Activated CD4-positive, alpha-beta T cell treated with anti-CD3 and anti-CD28 coated beads for 24 hours (primary cell): ENCODE measurements around the gene TAS2R60.
"Not testable (repeated sequence)": the region's sequence is repeated elsewhere in the genome, so short reads cannot be mapped to it uniquely, and the experiment has no call there.

Experiments
- DNase-seq, 2 donors: peaks; one replicate each; pipeline ENCODE4 v3.0.0-alpha.2; 2020; ENCODE audit warnings: low read depth in 2 of 2

Gene TAS2R60, protein sequence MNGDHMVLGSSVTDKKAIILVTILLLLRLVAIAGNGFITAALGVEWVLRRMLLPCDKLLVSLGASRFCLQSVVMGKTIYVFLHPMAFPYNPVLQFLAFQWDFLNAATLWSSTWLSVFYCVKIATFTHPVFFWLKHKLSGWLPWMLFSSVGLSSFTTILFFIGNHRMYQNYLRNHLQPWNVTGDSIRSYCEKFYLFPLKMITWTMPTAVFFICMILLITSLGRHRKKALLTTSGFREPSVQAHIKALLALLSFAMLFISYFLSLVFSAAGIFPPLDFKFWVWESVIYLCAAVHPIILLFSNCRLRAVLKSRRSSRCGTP

DNA sequence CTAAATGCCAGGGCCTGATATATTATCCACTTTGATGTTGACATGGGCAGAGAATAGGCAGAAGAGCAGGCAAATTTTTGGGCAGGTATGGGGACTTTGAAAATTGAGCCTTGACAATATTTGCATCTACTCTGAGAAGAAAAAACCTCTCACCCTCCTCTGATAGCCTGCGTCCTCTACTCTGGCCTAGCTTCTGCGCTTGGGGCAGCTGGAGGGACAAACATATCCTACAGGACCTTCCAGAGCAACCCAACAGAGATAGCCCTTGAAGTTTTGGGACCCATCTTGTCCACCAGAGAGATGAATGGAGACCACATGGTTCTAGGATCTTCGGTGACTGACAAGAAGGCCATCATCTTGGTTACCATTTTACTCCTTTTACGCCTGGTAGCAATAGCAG lies at the start of gene TAS2R60:
TAS2R60 (plus strand) TSS at position 301 of the 400 bp plus-strand sequence; CDS start at position 301, 0 bp downstream.
- DNase-seq = no peak

DNA sequence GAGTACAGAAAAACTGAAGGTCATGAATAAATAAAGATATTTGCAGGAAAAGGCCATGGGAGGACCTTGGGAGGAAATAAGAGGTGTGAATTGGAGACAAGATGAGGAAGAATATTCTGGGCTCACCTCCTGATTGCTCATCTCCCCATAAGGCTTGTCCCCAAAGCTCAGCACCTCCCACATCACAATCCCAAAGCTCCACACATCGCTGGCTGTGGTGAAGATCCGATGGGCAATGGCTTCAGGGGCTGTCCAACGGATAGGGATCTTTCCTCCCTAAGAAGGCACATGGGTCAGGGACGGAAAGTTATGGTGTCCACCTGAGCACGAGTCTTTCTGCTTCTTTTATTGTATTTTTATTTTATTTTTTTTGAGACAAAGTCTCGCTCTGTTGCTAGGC lies 49.2 kb upstream of the TAS2R60 start:
- no peak for DNase-seq

DNA sequence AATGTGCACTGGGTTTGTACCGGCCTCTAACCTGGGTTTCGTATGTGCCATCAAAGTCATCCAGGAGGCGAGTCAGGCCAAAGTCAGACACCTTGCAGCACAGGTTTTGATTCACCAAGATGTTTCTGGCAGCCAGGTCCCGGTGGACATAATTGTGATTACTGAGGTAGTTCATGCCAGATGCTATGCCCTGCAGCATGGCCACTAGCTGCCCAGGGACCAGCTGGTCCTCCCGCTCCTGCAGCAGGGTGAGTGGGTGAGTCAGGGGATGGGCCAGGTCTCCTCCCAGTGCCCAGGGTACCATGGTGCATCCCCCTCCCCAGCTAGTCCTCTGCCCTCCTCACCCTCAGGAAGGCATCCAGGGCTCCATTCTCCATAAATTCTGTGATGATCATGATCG lies 48.5 kb upstream of the TAS2R60 start:
- DNase-seq = no peak

DNA sequence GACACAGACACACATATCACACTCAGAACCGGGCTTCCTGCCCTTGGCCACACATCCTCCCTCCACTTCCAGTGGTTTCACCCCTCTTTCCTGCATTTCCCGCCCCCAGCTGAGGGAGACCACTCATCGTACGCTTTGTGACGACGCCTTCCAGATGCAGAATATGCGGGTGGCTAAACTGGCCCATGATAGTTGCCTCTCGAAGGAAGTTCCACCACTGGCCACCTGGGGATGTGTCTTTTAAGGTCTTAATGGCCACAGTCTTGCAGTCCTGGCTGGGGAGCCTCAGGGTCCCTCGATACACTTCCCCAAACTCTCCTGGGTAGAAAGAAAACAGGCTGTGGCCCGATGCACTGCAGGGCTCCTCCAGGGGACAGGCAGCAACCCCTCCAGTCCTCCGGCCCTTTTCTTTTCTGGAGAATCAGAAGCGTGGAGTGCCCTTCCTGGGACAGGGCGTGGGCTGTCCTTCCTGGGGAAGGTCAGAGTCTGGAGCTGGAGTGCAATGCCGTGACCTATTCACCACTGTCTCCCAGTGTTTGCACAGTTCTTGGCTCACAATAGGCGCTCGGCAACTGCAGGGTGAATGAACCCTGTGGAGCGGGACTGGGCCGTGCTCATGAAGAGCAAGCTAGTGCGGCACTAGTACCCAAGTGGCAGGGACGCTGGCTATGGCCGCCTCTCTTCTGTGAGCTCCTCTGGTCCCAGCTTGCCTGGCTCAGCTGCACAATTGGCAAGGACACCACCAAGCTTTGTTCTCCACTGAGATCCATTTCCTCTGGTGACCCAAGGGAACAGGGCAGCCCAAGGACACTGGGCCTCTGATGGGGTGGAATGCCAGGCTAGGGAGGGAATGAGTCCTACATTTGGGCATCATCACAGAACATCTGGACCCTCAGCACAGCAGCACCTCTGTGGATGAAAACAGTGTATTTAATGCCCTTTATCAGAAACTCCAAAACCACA lies 47.8 kb upstream of the TAS2R60 start:
- DNase-seq = no peak

DNA sequence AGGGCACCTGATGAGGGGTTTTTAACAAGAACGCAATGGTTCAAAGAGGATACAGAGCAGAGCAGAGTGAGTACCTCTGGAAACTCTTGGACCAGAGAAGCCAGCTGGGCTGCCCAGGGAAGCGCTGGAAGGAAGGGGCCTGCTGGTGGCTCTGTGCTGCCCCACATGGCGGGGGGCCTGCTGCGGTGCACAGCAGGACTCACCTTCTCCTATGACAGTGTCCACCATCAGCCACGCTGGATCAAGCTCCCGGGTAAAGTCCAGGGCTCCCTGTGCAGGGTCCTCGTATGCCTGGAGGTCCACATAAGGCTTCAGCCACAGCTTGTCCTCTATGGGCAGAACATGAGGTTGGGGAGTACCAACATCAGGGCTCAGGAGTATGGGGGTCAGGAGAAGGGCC lies 47.1 kb upstream of the TAS2R60 start:
- DNase-seq = no peak

DNA sequence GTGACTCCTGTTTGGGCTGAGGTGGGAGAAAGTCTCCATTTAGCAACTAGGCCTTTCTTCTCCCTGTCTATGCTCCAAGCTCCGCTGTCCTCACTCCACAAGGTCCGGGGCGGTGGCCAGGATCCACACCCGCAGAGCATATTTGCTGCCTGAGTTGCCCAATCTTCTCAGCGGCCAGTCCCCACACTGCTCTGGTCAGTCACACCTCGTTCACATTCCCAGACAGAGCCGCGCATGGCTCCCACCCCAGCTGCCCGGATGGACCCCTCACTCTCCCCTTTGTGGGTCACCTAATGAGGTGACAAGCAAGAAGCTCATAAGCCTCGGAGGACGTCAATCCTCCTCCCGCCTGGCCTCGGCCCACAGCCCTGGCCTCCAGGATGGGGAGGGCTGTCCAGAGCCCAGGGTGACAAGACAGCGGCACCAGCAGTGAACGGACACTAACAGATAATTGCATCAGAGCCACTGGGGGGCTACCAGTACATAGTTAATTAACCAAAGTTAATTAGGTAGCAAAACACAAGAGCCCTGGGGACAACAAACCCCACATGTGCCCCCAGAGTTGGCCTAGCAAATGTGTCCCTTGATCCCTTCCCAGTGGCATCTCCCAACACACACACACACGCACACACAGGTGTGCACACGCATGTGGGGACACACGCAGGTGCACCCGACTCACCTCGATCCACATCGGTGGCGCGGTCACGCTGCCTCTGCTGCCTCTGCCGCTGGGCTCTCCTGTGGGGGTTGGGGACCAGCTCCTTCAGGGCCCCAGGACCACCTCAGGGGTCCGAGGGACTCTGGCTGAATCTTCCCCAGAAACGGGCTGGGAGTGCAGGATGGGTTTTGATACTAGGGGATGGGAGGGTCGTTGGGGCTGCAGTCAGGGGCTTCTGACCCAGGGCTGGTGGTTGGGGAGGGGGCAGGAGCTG lies 46.4 kb upstream of the TAS2R60 start:
- no peak for DNase-seq

DNA sequence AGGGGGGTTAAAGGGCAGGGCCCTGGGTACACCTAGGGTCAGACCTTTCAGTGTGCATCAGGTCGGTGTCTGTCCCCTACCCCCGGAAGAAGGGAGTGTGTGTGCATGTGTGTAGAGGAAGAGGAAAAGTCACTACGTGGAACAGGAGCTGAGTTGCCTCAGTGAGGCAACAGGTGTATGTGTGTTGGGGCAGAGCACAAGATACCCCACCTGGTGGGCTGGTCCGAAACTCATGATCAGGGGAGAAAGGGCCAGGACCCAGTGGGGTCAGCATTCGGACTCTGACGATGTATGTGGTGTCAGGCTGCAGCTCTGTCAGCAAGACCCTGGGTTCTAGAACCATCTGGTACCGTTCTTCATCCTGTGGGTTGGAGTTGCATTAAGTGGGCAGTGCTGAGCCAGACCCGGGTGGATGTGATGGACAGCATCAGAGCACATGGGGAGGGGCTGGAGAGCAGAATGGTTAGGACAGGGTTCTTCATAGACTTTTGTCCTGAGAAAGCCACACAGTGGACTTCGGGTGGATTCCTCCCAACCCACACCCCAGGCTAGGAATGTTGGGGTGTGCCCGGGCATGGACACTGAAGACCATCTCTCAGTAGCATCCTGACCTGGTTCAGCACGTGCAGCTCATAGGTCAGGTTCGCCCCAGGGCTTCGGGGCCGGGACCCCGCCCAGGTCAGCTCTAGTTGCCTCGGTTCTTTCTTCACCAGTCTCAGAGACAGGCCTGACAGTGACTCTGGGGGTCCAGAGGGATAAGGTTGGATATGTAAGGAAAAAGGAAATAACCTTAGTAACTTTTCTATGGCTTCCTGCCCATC lies 45.3 kb upstream of the TAS2R60 start:
- DNase-seq = no peak

DNA sequence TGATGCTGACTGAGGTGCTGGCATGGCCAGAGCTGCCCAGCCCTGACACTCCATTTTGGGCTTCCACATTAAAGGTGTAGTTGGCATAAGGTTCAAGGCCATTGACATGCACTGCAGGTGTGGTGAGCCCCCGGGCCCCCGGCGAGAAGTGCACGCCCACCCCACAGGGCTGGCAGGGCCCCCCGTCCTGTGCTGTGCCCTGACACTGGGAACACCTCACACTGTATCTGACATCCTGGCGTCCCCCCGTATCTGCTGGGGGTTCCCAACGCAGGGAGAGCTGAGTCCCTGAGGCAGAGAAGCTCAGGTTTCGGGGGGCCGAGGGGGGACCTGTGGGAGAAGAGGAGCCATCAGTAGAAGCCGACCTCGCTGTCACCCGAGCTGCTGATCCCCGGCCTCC lies 44.6 kb upstream of the TAS2R60 start:
- no peak for DNase-seq

DNA sequence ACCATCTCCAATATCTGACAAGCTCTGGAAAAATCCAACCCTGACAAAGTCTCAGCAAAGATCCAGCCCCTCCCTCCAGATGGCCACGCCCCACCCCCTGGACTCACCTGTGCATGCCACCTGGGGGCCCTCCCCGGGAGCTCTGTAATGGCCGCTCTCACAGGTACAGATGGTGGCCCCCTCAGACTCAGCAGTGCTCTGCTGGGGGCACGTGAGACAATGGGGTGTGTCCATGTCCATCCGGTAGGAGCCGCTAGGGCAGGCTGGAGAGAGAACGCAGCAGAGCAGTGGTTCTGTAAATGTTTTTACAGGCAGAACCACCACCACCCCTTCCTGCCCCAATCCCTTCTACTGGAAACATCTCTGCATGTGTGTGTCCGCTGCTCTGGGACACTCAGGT lies 44.1 kb upstream of the TAS2R60 start:
- no peak for DNase-seq

DNA sequence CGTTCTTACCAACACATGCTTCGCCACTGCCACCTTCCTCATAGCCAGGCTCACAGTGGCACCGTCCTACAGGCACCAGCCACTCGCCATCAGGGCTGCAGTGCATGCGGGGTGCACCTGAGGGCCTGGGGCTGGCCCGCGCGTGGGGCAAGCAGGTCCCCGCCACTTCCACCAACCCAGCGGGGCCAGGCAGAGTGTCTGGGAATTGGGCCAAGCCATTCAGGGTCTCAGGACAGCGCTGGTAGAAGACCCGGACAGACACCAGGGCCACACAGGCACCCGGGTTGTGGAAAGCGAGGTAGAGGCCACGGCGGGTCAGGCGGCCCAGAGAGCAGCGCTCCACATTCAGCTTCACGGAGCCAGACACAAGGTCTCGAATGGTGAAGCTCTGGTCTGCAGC lies 43.6 kb upstream of the TAS2R60 start:
- no peak for DNase-seq

DNA sequence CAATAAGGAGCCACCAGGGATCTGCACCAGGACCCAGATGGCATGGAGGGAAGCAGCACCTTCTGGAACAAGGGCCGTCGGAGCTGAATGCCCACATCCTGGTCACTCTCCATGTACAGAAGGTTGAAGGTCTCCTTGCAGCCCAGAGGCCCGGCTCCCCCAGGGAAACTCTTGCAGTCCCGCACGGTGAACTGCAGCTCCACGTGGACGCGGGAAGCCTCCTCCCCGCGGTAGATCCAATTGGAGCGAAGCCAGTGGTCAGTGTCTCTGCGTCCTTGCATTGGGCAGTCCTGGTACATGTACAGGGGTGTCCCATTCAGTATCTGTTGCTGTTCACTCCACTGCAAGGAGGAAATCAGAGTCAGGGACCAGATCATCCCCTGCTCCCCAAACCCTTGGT lies 42.0 kb upstream of the TAS2R60 start:
- DNase-seq = no peak

DNA sequence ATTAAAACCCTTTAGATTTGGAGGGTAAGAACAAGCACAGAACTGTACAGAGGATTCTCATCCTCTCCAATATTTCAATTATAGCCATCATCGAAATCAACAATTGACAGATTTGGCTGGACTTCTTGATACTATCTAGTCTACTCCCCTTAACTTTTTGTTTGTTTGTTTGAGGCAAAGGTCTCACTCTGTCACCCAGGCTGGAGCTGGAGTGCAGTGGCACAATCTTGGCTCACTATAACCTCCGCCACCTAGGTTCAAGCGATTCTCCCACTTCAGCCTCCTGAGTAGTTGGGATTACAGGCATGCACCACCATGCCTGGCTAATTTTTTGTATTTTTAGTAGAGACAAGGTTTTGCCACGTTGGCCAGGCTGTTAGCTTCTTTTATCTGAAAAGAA lies 41.0 kb upstream of the TAS2R60 start:
- not testable (repeated sequence) for DNase-seq

DNA sequence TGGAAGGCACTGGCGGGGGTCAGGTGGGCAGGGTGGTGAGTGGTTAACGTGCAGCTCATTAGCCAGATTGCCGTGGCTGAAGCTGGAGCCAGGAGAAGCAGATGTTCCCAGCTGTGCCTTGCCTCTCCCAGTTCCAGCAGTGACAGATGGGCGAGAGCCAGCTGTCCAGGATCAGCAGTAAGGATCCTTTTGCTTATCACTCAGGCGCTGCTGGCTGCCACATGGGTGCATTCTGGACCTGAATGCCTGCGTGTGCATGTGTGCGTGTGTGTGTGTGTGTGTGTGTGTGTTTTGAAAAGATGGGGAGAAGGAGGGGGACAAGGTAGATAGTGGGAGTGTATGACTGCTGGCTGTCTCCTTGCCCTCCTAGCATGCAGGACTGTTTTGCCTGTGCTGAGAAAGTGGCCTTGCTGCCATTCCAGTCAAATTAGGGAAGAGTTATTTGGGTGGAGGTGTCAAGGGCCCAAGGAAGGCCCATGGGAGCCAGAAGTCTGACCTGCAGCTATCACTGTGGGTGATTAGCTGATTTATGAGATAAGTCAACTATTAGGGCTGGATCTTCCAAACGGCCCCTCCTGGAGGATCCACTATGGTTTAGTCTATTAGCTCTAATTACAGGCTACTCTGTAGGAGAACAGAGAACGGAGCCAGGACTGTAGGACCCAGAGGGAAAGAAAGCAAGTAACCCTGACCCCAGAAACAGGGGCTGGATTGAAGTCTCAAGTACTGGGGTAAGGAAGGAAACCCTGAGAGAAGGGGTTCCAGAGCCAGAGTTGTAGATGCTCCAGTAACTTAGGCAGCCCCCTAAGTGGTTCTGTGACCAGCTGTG lies 37.9 kb upstream of the TAS2R60 start:
- DNase-seq = no peak

DNA sequence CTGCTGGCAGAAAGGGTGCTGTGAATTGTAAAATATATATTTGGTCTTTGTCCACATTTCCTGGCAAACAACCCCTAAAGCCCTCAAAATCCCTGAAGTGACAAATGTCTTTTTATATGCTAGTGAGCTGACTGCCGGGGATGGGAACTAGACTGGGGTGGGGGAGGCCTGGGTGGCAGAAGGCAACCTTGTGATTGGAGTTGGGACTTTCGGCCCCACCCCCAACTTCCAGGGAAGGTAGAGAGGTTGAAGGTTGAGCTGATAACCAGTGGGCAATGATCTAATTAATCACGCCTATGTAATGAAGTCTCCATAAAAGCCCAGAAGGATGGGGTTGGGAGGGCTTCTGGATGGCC lies 37.3 kb upstream of the TAS2R60 start:
- DNase-seq = no peak

DNA sequence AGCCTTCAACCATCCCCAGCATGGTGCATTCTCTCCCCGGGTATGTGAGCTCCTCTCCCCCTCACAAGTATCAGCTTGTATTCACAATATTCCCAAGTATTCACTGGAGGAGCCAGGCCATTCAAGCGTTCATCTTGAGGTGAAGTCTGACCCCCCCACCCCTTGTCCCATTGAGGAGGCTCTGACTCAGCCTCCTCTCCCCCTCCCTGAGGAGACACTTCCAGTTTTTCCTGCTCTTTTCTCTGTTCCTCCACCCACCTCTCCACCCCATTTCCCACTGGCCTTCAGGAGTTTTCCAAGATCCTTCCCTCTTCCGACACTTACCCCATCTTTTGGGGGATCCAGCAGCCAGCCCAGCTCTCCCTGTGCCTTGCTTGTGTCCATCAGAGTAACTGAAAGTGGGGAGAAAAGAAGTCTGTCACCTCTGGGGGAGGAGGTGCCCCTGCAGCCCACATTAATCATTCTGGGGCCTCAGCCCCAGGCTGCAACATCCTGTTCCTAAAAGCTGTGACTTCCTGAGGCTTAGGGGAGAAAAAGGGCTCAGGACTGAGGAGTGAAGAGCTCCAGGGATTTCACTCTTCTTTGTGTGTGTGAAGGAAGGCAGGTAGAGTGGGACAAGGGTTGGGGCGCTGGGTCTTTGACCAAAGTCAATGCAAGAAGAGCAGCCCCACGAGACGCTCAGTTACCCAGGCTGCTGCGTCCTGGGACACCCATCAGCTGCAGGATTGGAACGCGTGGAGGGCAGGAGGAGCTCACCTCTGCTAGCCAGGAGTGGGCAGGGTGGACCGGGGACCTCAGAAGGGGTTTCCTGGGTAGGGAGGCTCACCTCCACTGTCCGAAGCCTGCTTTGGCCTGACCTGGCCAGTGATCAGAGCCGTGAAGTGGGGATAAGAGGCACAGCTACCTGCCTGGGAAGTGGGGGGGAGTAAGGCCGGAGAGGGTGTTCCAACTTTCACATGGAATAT lies 35.7 kb upstream of the TAS2R60 start:
- no peak for DNase-seq

DNA sequence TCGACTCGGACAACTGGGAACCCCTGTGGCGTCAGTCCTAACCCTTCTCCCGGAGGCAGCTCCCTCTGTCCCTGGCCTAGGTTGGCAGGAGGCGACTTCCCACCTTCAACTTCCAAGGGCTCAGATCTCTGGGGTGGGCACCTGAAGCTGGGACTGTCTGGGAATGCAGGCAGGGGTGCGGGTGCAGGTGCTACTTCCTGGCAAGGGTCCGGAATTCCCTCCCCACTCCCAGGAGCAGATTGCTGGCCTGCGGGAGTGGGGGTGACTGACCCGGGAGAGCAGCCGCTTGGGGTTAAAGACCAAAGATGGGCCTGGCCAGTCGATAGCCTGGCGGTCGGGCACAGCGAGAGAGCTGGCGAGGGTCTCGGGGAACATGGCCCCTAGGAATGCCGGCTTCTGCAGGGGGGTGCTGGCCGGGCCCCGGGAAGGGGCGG lies 35.0 kb upstream of the TAS2R60 start:
- no peak for DNase-seq

DNA sequence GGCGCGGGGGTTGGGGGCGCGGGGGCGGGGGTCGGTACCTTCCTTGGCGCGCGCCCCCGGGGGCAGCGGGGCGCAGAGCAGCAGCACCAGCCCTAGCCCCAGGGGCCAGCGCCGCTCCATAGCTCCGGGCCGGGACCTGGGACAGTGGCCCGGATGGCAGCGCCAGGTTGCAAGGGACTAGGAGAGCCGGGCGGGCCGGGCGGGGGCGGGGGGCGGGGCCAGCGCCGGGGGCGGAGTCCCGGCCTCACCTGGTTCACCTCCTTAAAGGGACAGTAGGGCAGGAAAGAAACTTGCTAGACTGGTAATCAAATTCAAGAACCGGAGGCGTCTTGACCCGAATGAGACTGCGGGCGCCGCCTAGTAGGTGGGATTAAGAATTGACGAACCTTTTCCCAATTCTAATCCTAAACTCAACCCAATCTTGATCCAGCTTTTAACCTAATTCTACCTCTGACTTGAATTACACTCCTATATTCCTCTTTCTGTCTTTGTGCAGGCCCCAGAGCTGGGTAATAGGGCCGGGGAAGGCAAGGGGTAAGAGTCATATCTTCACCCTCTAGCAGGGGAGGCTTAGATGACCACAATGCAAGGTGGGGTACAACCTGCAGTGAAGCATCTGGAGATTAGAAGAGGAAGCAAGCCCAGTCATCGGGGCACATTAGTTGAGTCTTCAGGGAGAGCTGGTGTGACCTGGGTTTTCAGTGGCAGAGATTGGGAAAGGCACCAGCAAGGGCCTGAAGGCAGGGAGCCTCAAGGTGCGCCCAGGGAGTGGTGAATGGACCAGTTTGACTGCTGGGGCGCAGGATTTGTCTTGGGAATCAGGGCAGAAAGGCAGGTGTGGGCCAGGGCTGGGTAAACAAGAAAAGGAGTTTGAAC lies 34.3 kb upstream of the TAS2R60 start, which contains the start of gene EPHA1:
EPHA1 (minus strand) TSS at position 171 of the 876 bp plus-strand sequence; CDS start at position 120, 51 bp downstream.
- peak in 1 of 2 donors; percentile 33 for DNase-seq

DNA sequence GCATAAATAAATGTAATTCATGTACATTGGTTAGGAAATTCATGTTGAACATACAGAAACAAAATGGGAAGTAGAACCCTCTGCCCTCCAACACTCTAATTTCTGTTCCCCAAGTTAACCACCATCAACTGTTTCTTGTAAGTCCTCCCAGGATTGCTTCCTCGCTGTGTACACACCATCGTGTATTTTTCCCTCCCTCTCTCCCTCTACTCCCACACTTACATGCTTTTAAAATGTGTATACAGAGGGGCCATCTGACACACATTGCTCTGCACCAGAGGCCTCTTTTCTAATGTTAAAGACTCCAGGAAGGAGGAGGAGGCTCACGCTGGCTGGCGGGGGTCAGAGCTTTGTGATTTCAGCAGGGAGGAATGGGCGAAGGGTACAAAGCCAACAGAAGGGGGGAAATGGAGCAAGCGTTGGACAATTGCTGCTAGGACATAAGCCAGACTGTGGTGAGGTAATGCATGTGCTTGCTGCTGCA lies 32.7 kb upstream of the TAS2R60 start:
- DNase-seq = no peak
